Measurements from ENCODE around the gene REV3L.

- no peak for TF ChIP-seq SRF (IDR thresholded peaks at IDR 0.05; ENCODE audit: low read depth, low read length)
- no peak for TF ChIP-seq EP300 (IDR thresholded peaks at IDR 0.05; ENCODE audit: borderline replicate concordance in 1 of 2, low read depth in 2 of 2, low read length in 2 of 2)
- TF ChIP-seq YY1 (IDR thresholded peaks at IDR 0.05; ENCODE audit: low read depth, low read length) = peak; percentile 52; the same call in 1 of the 2 replicates
- TF ChIP-seq POLR2A (IDR thresholded peaks at IDR 0.05; ENCODE audit: control extremely low read depth in 1 of 2, low read depth in 2 of 2, low read length in 2 of 2) = no peak
- no peak for TF ChIP-seq EZH2 (IDR thresholded peaks at IDR 0.05; ENCODE audit: low read depth, low read length, severe bottlenecking)
- TF ChIP-seq GTF2F1 (IDR thresholded peaks at IDR 0.05; ENCODE audit: borderline replicate concordance, low read depth, low read length) = no peak
- peak in 2 of 3 experiments; percentile 22; a peak in 2 of 4 replicates for TF ChIP-seq CTCF (IDR thresholded peaks at IDR 0.05; ENCODE audit: control extremely low read depth in 1 of 3, insufficient read depth in 1 of 3, low read depth in 1 of 3, low read length in 3 of 3)
- TF ChIP-seq BCL11A (IDR thresholded peaks at IDR 0.05; ENCODE audit: low read depth in 2 of 2, low read length in 2 of 2) = no peak
Measured at GRCh38 chr6:111530667-111531066, 47.6 kb upstream of the REV3L start.

Data from H1 (cell line).